Epithelial cell of esophagus (primary cell): Measurements from ENCODE around the gene PRRT1.
"Not testable (repeated sequence)": the region's sequence is repeated elsewhere in the genome, so short reads cannot be mapped to it uniquely, and the experiment has no call there.

ENCODE experiments used
- DNase-seq: peaks from one replicate; pipeline ENCODE4 v3.0.0; 2010; ENCODE audit warnings: low read depth
- H3K4me3 ChIP-seq: 2 replicates; pipeline ENCODE4 v1.5.1; 2011; ENCODE audit warnings: mild to moderate bottlenecking, low read length, control low read depth
- TF ChIP-seq, protein P1 (sequence below): IDR thresholded peaks from 2 replicates; pipeline ENCODE4 v1.5.1; 2011; ENCODE audit warnings: low read depth, mild to moderate bottlenecking, low read length, control low read depth, inconsistent platforms; ENCODE audit not compliant: insufficient read depth; ENCODE audit errors: missing control alignments

Gene PRRT1

DNA sequence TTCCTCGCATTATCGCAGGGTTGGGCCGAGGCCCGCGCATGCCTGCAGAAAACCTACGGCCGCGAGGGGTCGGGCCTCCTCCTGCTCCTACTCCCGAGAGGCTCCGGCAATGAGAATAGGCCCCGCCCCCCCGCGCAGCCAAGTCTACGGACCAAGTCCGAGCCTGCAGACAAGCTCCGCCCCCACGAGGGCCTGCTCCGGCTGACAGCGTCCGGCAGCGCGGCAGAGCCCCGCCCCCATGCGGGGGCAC, 43.8 kb upstream of the PRRT1 start:
- H3K4me3 ChIP-seq = peak overlapping the region; percentile 96
- DNase-seq = peak; percentile 100
- TF ChIP-seq, protein P1, sequence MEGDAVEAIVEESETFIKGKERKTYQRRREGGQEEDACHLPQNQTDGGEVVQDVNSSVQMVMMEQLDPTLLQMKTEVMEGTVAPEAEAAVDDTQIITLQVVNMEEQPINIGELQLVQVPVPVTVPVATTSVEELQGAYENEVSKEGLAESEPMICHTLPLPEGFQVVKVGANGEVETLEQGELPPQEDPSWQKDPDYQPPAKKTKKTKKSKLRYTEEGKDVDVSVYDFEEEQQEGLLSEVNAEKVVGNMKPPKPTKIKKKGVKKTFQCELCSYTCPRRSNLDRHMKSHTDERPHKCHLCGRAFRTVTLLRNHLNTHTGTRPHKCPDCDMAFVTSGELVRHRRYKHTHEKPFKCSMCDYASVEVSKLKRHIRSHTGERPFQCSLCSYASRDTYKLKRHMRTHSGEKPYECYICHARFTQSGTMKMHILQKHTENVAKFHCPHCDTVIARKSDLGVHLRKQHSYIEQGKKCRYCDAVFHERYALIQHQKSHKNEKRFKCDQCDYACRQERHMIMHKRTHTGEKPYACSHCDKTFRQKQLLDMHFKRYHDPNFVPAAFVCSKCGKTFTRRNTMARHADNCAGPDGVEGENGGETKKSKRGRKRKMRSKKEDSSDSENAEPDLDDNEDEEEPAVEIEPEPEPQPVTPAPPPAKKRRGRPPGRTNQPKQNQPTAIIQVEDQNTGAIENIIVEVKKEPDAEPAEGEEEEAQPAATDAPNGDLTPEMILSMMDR = peak; percentile 60

DNA sequence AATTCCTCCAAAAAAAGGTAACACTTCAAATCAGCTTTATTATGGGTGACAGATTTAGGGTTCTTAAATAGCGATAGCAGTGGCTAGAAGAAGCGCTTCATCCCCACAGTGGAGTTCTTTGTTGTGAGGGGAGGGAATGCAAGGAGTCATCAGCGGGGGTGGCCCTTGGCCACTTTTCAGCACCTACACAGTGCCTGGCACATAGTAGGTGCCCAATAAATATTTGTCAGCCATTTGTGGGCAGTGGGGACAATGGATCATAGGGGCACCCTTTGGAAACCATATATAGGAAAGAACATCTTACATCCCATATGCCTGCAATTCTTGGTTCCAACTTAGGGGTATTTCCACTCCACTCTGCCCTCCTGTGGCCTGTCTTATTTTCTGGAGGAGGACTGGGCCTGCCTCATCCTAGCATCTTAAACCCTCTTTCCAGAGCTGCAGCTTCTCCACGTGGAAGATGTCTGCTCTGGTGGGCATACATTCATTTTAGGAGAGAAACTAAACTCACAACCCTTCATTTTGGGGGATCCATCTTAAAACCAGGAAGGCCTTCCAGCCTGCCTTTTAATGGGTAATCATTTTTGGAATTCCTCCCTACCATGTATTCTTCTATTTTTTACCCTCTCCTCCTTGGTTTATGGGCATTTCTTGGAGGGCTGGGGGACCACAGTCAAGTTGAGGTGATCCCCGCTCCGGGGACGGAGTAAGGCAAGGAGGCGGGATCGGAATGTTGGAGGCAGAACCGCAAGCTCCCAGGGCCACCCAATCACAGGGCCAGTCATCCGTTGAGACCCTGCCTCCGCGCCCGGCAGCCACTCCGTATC, 43.3 kb upstream of the PRRT1 start:
- DNase-seq = peak; percentile 63
- H3K4me3 ChIP-seq = peak overlapping the region; percentile 62
- TF ChIP-seq, protein P1 = peak; percentile 60

DNA sequence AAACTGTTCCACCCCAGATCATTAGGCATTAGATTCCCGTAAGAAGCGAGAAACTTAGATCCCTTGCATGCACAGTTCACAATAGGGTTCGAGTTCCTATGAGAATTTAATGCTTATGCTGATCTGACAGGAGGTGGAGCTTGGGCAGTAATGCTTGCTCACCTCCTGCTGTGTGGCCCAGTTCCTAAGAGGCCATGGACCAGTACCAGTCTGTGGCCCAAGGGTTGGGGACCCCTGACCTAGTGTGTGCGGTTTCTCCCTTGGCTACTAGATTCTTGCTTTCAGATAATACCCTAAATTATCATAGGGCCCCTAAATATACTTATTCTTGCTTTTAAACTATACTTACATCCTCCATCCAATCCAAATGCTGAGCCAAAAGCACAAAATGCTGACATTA, 42.6 kb upstream of the PRRT1 start:
- TF ChIP-seq, protein P1 = no peak
- no peak overlapping the region for H3K4me3 ChIP-seq
- no peak for DNase-seq

DNA sequence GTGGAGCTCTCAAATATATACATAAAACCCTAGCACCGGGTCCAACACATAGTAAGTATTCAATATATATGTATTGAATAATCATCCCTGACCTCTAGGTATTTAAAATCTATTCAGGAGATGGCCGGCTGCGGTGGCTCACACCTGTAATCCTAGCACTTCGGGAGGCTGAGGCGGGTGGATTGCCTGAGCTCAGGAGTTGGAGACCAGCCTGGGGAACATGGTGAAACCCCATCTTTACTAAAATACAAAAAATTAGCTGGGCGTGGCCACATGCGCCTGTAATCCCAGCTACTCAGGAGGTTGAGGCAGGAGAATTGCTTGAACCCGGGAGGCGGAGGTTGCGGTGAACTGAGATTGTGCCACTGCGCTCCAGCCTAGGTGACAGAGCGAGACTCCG, 41.4 kb upstream of the PRRT1 start:
- DNase-seq, H3K4me3 ChIP-seq: not testable (repeated sequence)

DNA sequence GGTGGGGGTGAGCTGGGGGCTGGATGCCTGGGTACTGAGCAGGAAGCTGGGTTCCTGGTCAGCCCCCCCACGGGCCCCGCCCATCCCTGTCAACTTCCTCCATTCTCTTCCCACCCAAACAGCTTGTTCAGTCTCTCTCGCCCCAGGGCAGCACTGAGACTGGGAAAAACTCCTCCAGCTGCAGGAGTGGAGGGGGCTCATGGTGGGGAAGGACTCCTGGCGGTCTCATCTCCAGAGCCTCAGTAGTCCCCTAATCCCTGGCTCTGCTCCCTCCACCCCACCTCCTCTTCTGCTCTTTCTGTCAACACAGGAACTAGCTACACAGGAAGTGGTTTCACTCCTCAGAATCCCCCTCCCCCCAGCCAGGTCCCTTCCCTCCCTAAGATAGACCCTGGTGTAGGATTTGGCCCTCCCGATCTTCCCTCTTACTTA, 40.9 kb upstream of the PRRT1 start, which contains the start of gene GPSM3:
TSS of gene GPSM3 (minus strand) at position 36 of the 432 bp plus-strand sequence. CDS start 130 bp downstream, outside the sequence.
- peak; percentile 19 for DNase-seq

DNA sequence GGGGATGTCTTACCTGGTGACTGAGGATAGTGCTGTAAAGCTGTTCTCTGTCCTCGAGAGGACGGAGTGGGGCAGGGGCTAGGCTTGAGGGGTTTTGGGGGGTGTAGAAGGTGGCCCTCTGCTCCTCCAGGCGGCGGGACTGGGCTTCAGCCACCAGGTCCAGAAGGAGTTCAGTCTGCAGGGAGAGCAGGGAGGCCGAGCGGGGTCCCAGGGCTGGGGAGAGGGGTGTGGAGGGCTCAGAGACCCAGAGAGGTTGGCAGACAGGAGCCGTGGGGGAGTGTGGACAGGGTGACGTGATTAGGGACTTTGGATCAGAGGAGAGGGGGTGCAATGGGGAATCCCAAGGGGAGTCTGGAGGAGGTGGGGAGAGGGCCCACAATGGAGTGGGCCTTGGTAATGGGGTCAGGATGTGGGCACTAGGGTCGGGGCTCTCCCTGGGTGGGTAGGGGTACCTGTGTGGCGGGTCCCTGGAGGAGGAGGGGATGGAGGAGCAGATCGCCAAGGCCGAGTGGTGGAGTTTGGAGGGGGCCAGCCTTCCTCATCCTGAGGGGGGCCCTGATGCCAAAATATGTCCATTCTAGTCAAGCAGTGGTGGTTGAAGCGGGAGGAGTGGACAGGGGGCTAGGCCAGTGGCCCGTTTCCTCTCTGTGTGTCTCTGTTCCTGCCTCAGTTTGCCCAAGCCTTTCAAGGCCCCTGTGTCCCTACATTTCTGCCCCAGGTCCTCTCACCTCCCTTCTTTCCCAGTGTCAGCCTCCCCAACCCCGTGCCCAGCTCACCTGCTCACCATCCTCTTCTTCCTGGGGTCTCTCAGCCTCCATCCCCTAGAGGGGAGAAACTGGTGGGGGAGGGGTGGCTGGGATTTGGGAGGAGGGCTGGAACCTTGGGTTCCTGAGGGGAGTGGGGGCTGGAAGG, 40.2 kb upstream of the PRRT1 start:
- no peak overlapping the region for H3K4me3 ChIP-seq
- no peak for DNase-seq
- TF ChIP-seq, protein P1 = no peak

More for the DNA sequence above, 40.9 kb upstream of the PRRT1 start, which contains the start of gene GPSM3:
- no peak within 1 kb of the TSS for H3K4me3 ChIP-seq
- TF ChIP-seq, protein P1 = no peak
